Parathyroid adenoma (tissue), 2 donors: ENCODE results near the gene FCN3.

Experiments used
- H2AFZ ChIP-seq: fragments of 300-600 bp; sonication (generic); one replicate; pipeline ENCODE4 v1.7.0; 2017; ENCODE audit warnings: antibody characterized with exemption, mild to moderate bottlenecking
- H3K27ac ChIP-seq: fragments of 300-600 bp; sonication (generic); one replicate; pipeline ENCODE4 v1.7.0; 2017
- H3K27me3 ChIP-seq: fragments of 300-600 bp; sonication (generic); one replicate; pipeline ENCODE4 v1.7.0; 2017; ENCODE audit warnings: low read length; ENCODE audit not compliant: control insufficient read depth, insufficient read depth
- H3K36me3 ChIP-seq: fragments of 300-600 bp; sonication (generic); one replicate; pipeline ENCODE4 v1.7.0; 2017; ENCODE audit warnings: low read length; ENCODE audit not compliant: control insufficient read depth, insufficient read depth
- H3K4me1 ChIP-seq: fragments of 300-600 bp; sonication (generic); one replicate; pipeline ENCODE4 v1.7.0; 2017; ENCODE audit warnings: control low read depth
- H3K4me2 ChIP-seq: fragments of 300-600 bp; sonication (generic); one replicate; pipeline ENCODE4 v1.7.0; 2017; ENCODE audit warnings: low read length
- H3K4me3 ChIP-seq: fragments of 300-600 bp; sonication (generic); one replicate; pipeline ENCODE4 v1.7.0; 2017; ENCODE audit warnings: low read depth, low read length
- H3K79me2 ChIP-seq: fragments of 300-600 bp; sonication (generic); one replicate; pipeline ENCODE4 v1.7.0; 2017; ENCODE audit warnings: control low read depth
- H3K9ac ChIP-seq: fragments of 300-600 bp; sonication (generic); one replicate; pipeline ENCODE4 v1.7.0; 2017; ENCODE audit warnings: mild to moderate bottlenecking
- H3K9me3 ChIP-seq: fragments of 300-600 bp; sonication (generic); one replicate; pipeline ENCODE4 v1.7.0; 2017; ENCODE audit warnings: low read length; ENCODE audit not compliant: control insufficient read depth
- CTCF ChIP-seq: fragments of 300-600 bp; sonication (generic); IDR thresholded peaks from one replicate; pipeline ENCODE4 v1.7.0; 2017; ENCODE audit warnings: antibody characterized with exemption, mild to moderate bottlenecking
- donor health status: primary hyperparathyroidism.

Gene FCN3

DNA sequence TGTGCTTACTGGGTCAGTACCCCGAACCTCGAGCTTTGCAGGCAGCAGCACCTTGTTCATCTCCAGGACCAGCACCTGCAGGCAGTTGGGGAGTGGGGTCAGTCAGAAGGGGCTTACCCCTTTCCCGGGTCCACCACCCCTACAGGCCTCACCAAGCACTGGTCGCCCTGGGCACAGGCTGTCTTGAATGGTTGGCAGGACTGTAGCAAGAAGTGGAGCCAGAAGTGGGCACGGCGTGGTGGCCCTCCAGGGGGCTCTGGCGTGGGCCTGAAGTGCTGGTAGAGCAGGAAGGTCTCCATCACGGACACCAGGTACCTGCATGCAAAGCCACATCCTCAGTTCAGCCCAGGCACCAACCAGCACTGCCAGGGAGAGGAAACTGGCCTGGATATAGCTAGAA lies 13.1 kb downstream of the FCN3 start:
- Histone ChIP-seq H3K4me2 (no peak overlapping the region), H2AFZ (no peak overlapping the region), H3K4me3 (no peak overlapping the region), H3K4me1 (peaks cover 3% of the 10 kb centered on the region), H3K27ac (no peak overlapping the region), H3K79me2 (no peaks in the 10 kb centered on the region), H3K36me3 (no peaks in the 10 kb centered on the region), H3K9ac (no peak overlapping the region), H3K27me3 (no peaks in the 10 kb centered on the region), H3K9me3 (no peaks in the 10 kb centered on the region)
- TF ChIP-seq CTCF, result no peak

DNA sequence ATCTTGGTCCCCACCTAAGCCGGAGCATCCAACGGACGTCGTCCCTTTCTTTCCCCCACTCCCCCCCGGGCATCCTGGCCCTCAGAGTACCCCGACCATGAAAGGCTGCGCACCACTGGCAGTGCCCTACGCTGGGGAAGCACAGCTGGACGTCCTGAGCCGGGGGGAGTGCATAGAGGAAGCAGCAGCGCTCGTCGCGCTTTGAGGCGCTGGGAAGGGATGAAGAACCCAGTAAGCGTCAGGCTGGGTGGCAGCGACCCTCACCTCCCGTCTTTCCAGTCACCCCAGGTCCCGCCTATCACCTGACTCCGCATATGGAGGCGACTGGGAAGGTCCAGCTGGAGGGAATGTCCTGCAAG lies 13.6 kb downstream of the FCN3 start:
- H3K4me2 ChIP-seq, result no peak overlapping the region
- no peaks in the 10 kb centered on the region for H3K36me3 ChIP-seq
- H3K4me1 ChIP-seq, result peaks cover 3% of the 10 kb centered on the region
- H2AFZ ChIP-seq, result no peak overlapping the region
- H3K9me3 ChIP-seq, result no peaks in the 10 kb centered on the region
- H3K9ac ChIP-seq, result no peak overlapping the region
- no peak overlapping the region for H3K4me3 ChIP-seq
- TF ChIP-seq CTCF, result no peak
- H3K27ac ChIP-seq, result no peak overlapping the region
- H3K27me3 ChIP-seq, result no peaks in the 10 kb centered on the region
- H3K79me2 ChIP-seq, result no peaks in the 10 kb centered on the region

DNA sequence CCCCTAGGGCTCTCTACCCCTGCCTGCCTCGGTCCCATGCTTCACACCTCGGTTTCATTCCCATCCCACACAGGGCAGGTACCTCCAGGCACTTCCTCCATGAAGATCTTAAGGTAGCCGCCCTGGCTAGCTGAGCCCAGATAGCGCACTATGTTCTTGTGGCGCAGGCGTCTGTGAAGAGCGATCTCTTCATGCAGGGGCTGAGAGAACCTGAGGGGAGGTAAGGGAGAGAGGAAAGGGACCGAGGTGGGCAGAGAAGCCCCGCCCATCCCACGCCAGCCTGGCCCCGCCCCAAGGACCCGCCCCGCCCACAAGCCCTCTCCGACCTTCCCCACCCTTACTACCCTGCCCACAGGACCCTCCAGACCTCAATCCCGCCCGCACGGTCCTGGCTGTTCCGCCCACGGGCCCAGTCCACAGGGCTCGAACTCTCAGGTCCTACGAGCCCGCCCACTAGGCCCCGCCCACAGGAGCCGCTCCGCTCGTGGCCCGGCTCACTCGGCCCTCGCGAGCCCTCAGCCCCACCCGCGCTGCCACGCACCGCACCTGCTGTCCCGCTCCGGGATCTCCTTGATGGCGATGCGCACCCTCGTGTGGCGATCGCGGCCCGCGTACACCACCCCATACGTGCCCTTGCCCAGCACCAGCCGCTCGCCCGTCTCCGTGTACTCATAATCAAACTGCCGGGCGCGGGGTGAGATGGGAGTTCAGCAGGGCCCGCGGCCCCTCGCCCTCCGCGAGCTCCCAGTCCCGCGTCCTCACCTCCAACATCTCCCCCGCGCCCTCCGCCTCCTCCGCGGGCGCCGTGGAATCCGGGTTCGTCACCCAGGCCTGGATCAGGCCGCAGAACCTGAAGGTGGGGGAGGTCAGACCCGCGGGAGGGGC lies 14.2 kb downstream of the FCN3 start:
- Histone ChIP-seq H3K79me2 (no peaks in the 10 kb centered on the region), H3K27me3 (no peaks in the 10 kb centered on the region), H3K4me3 (no peak overlapping the region), H3K4me1 (peaks cover 3% of the 10 kb centered on the region), H3K9ac (no peak overlapping the region), H3K9me3 (no peaks in the 10 kb centered on the region), H3K36me3 (no peaks in the 10 kb centered on the region), H3K27ac (no peak overlapping the region), H2AFZ (no peak overlapping the region), H3K4me2 (no peak overlapping the region)
- TF ChIP-seq CTCF, result no peak

- TF ChIP-seq CTCF, result no peak
- Histone ChIP-seq H3K27me3 (no peaks in the 10 kb centered on the region), H3K36me3 (no peaks in the 10 kb centered on the region), H3K9me3 (no peaks in the 10 kb centered on the region), H3K4me1 (no peaks in the 10 kb centered on the region), H3K79me2 (no peaks in the 10 kb centered on the region), H3K9ac (no peak overlapping the region), H2AFZ (no peak overlapping the region), H3K27ac (no peak overlapping the region), H3K4me3 (no peak overlapping the region), H3K4me2 (no peak overlapping the region)
These were observed 14.8 kb downstream of the FCN3 start for GRCh38 chr1:27359822-27360158.

GRCh38 chr1:27358928-27359313 lies 15.7 kb downstream of the FCN3 start:
- no peak for TF ChIP-seq CTCF
- H3K4me3 ChIP-seq, result no peak overlapping the region
- no peaks in the 10 kb centered on the region for H3K4me1 ChIP-seq

More at GRCh38 chr1:27358928-27359313, 15.7 kb downstream of the FCN3 start:
- Histone ChIP-seq H3K36me3 (no peaks in the 10 kb centered on the region), H3K79me2 (no peaks in the 10 kb centered on the region), H2AFZ (no peak overlapping the region), H3K9me3 (no peaks in the 10 kb centered on the region), H3K9ac (no peak overlapping the region), H3K27me3 (no peaks in the 10 kb centered on the region), H3K27ac (no peak overlapping the region), H3K4me2 (no peak overlapping the region)
